Astrocyte of the spinal cord (primary cell): ENCODE results near the gene DNAH1.

Experiments
- DNase-seq: peaks from one replicate; pipeline ENCODE4 v3.0.0; 2011; ENCODE audit warnings: low read depth, low spot score
- H3K4me3 ChIP-seq: 2 replicates; pipeline ENCODE4 v1.5.1; 2011; ENCODE audit warnings: low read depth, mild to moderate bottlenecking, low read length, moderate library complexity
- CTCF ChIP-seq: IDR thresholded peaks from 2 replicates; pipeline ENCODE4 v1.5.1; 2012; ENCODE audit warnings: low read depth, mild to moderate bottlenecking, low read length, inconsistent platforms
- in situ Hi-C: cut with HindIII; loops from 2 replicates; pipeline ENCODE4 v1.10.0; 2017; ENCODE audit warnings: low sequenced_read_pairs

The DNAH1 gene

GRCh38 chr3:52277071-52277964, 38.8 kb upstream of the DNAH1 start:
- in situ Hi-C loops: no loop called here
- peak; percentile 50 for DNase-seq
- no peak for TF ChIP-seq CTCF
- H3K4me3 ChIP-seq: peak overlapping the region; percentile 97

- peak; percentile 40 for TF ChIP-seq CTCF
- peak; percentile 53 for DNase-seq
- peak overlapping the region; percentile 97 for H3K4me3 ChIP-seq
- in situ Hi-C loops: no loop called here
These were observed 38.1 kb upstream of the DNAH1 start for GRCh38 chr3:52277972-52278509.

- peak within 1 kb of the TSS; percentile 97 for H3K4me3 ChIP-seq
- peak; percentile 94 for DNase-seq
- in situ Hi-C loops: no loop called here
- TF ChIP-seq CTCF: peak; percentile 66
These were observed 37.5 kb upstream of the DNAH1 start, which contains the start of gene WDR82 for GRCh38 chr3:52278510-52279069. TSS of gene WDR82 (minus strand) at chr3:52278649. CDS start at chr3:52278361, 288 bp downstream.

GRCh38 chr3:52279596-52279995, 36.5 kb upstream of the DNAH1 start:
- in situ Hi-C loops: no loop called here
- no peak for DNase-seq
- peak overlapping the region; percentile 97 for H3K4me3 ChIP-seq
- no peak for TF ChIP-seq CTCF

GRCh38 chr3:52280050-52280461, 36.1 kb upstream of the DNAH1 start:
- TF ChIP-seq CTCF: no peak

GRCh38 chr3:52281981-52282801, 33.9 kb upstream of the DNAH1 start:
- DNase-seq: no peak
- H3K4me3 ChIP-seq: no peak overlapping the region
- in situ Hi-C loops: no loop called here
- no peak for TF ChIP-seq CTCF

More at GRCh38 chr3:52280050-52280461, 36.1 kb upstream of the DNAH1 start:
- in situ Hi-C loops: no loop called here
- DNase-seq: peak; percentile 41
- no peak overlapping the region for H3K4me3 ChIP-seq
